GM12878 (cell line): Measurements from ENCODE around the gene DLX1. TPM values are rescaled to one million over a fixed set of nuclear protein-coding genes. Genes with fewer than 3 reads are reported as not detected.

Experiments
- ATAC-seq: fragments of 200-7000 bp; cut with Tn5 transposase; 3 replicates; pipeline ENCODE4 v1.9.1; 2020; ENCODE audit warnings: mild to moderate bottlenecking, moderate library complexity
- BruUV-seq: library from RNA; stranded (reverse); fragments of 400-500 nt; replicated peaks from 2 replicates; lab custom pipeline; 2021; lab: Mats Ljungman, UMichigan
- CTCF ChIA-PET: fragments of 300-600 bp; sonication (Branson Sonifier 250); formaldehyde crosslinking; extraction: SDS; loops from one replicate; lab custom pipeline; 2021; ENCODE audit warnings: inconsistent platforms; lab: Yijun Ruan, JAX
- POLR2A ChIA-PET: fragments of 350-600 bp; formaldehyde crosslinking; extraction: SDS; loops from one replicate; lab custom pipeline; 2021; ENCODE audit warnings: inconsistent platforms; lab: Charles Lee
- RAD21 ChIA-PET: fragments of 300-600 bp; sonication (Branson Sonifier 250); formaldehyde crosslinking; loops from one replicate; lab custom pipeline; 2023; ENCODE audit warnings: antibody characterized with exemption; ENCODE audit not compliant: unreplicated experiment; lab: Charles Lee
- SMC1A ChIA-PET: fragments of 300-600 bp; sonication (Branson Sonifier 250); formaldehyde crosslinking; loops from one replicate; lab custom pipeline; 2023; ENCODE audit not compliant: unreplicated experiment, uncharacterized antibody; lab: Charles Lee
- DNase-seq: peaks from one replicate; pipeline ENCODE4 v3.0.0-alpha.2; 2011; ENCODE audit warnings: low read depth, low spot score
- FAIRE-seq: peaks from 3 replicates; lab custom pipeline; 2011; peaks lifted over from hg19 to GRCh38; lab: Jason Lieb, UNC
- H2AFZ ChIP-seq: 2 replicates; pipeline ENCODE4 v1.6.0; 2011; ENCODE audit warnings: low read depth, low read length, control low read depth; ENCODE audit not compliant: control insufficient read depth
- H3K27ac ChIP-seq: 2 replicates; pipeline ENCODE4 v1.5.1; 2011; ENCODE audit warnings: control low read depth; ENCODE audit not compliant: control insufficient read depth, insufficient read depth
- H3K27me3 ChIP-seq, 2 experiments: replicated peaks in 1 of 2; 2 replicates each; pipeline versions ENCODE4 v1.6.0 to v1.6.1; 2011; ENCODE audit warnings: low read length in 1 of 2; ENCODE audit not compliant: control insufficient read depth in 2 of 2, insufficient read depth in 2 of 2
- H3K36me3 ChIP-seq, 2 experiments: 2 replicates each; pipeline ENCODE4 v1.5.1; 2011; ENCODE audit warnings: low read length in 1 of 2; ENCODE audit not compliant: control insufficient read depth in 2 of 2, insufficient read depth in 2 of 2
- H3K4me1 ChIP-seq: 2 replicates; pipeline ENCODE4 v1.6.1; 2011; ENCODE audit warnings: mild to moderate bottlenecking, low read length, moderate library complexity, mixed read lengths; ENCODE audit not compliant: control insufficient read depth, insufficient read depth
- H3K4me2 ChIP-seq: 2 replicates; pipeline ENCODE4 v1.6.0; 2011; ENCODE audit warnings: control low read depth; ENCODE audit not compliant: control insufficient read depth, insufficient read depth
- H3K4me3 ChIP-seq: fragments of 200-600 bp; sonication (generic); 2 replicates; pipeline ENCODE4 v1.5.1; 2016
- H3K79me2 ChIP-seq: 2 replicates; pipeline ENCODE4 v1.6.0; 2011; ENCODE audit warnings: low read length; ENCODE audit not compliant: control insufficient read depth, insufficient read depth
- H3K9ac ChIP-seq: 2 replicates; pipeline ENCODE4 v1.8.0; 2011; ENCODE audit warnings: low read length, control low read depth, mixed read lengths; ENCODE audit not compliant: control insufficient read depth, insufficient read depth
- H3K9me3 ChIP-seq: replicated peaks from 3 replicates; pipeline ENCODE4 v1.5.1; 2011; ENCODE audit warnings: mild to moderate bottlenecking, low read length; ENCODE audit not compliant: control insufficient read depth, insufficient read depth
- H4K20me1 ChIP-seq: 2 replicates; pipeline ENCODE4 v1.6.0; 2011; ENCODE audit not compliant: control insufficient read depth, insufficient read depth
- BCLAF1 ChIP-seq: fragments of 450-650 bp; IDR thresholded peaks from 2 replicates; pipeline ENCODE4 v1.6.1; 2017; ENCODE audit warnings: antibody characterized with exemption, mild to moderate bottlenecking, moderate library complexity
- CREB1 ChIP-seq: IDR thresholded peaks from 2 replicates; pipeline ENCODE4 v1.6.1; 2012; ENCODE audit warnings: low read depth, mild to moderate bottlenecking, inconsistent platforms
- E2F8 ChIP-seq: fragments of 450-650 bp; IDR thresholded peaks from 2 replicates; pipeline ENCODE4 v1.6.1; 2018; ENCODE audit warnings: mild to moderate bottlenecking, low read depth, moderate library complexity; ENCODE audit not compliant: partially characterized antibody
- ELK1 ChIP-seq: IDR thresholded peaks from 2 replicates; pipeline ENCODE4 v1.6.1; 2012; ENCODE audit warnings: low read depth, low read length, improper control_type of control experiment
- FOXM1 ChIP-seq: IDR thresholded peaks from 2 replicates; pipeline ENCODE4 v1.6.1; 2012; ENCODE audit warnings: low read depth, mild to moderate bottlenecking, inconsistent platforms, low read length, moderate library complexity
- NR2C2 ChIP-seq: IDR thresholded peaks from 2 replicates; pipeline ENCODE4 v1.6.1; 2011; ENCODE audit warnings: borderline replicate concordance, low read depth; ENCODE audit not compliant: control insufficient read depth, insufficient read length
- RAD21 ChIP-seq: IDR thresholded peaks from 2 replicates; pipeline ENCODE4 v1.6.1; 2011; ENCODE audit warnings: mild to moderate bottlenecking, low read depth, low read length, moderate library complexity; ENCODE audit not compliant: insufficient read depth
- SUPT20H ChIP-seq: IDR thresholded peaks from 2 replicates; pipeline ENCODE4 v1.6.1; 2011; ENCODE audit warnings: low read depth, mild to moderate bottlenecking, low read length, moderate library complexity, borderline replicate concordance; ENCODE audit not compliant: control insufficient read depth
- TBL1XR1 ChIP-seq: IDR thresholded peaks from 2 replicates; pipeline ENCODE4 v1.6.1; 2012; ENCODE audit warnings: low read depth, low read length, improper control_type of control experiment
- ZBED1 ChIP-seq: IDR thresholded peaks from 2 replicates; pipeline ENCODE4 v1.6.1; 2016; ENCODE audit warnings: borderline replicate concordance
- ZBTB4 ChIP-seq: fragments of 450-650 bp; formaldehyde crosslinking; IDR thresholded peaks from 2 replicates; pipeline ENCODE4 v1.4.0; 2022; ENCODE audit warnings: mild to moderate bottlenecking, moderate library complexity
- ZNF217 ChIP-seq: fragments of 450-650 bp; IDR thresholded peaks from 2 replicates; pipeline ENCODE4 v1.6.1; 2017; ENCODE audit warnings: antibody characterized with exemption, mild to moderate bottlenecking
- WGBS: methylation state at CpG from one replicate; pipeline ENCODE4 v1.1.6; 2016; ENCODE audit warnings: low lambda C conversion rate; ENCODE audit not compliant: insufficient replicate concordance, insufficient coverage; ENCODE audit errors: missing lambda C conversion rate; 5-methylcytosine and 5-hydroxymethylcytosine counted together
- in situ Hi-C: fragments of 300-500 bp; cut with MboI; formaldehyde crosslinking; loops from 9 replicates; pipeline ENCODE4 v1.14.3; 2018; ENCODE audit warnings: mixed read lengths
- intact Hi-C: fragments of 100-400 bp; cut with micrococcal nuclease; formaldehyde crosslinking; loops from one replicate; pipeline ENCODE4 v1.14.2; 2022; ENCODE audit not compliant: unreplicated experiment
- polyA plus RNA-seq, 11 experiments: library from polyadenylated mRNA; depleted of rRNA in 4 of 11; unstranded in 6 of 11; stranded (reverse) in 5 of 11; fragments of >200 nt; fragmentation: Nextera tagmentation in 4 of 11; fragmentation: Illumina TruSeq in 1 of 11; extraction: Ambion mirVana in 4 of 11; extraction: Trizol in 1 of 11; gene quantifications; 1 replicate in 1 of 11; 2 replicates in 10 of 11; pipeline versions ENCODE4 v1.2.1 to v1.2.3, GENCODE V29; 2011 to 2016; ENCODE audit warnings: inconsistent platforms in 2 of 11, missing spikeins in 2 of 11, low read depth in 1 of 11
- total RNA-seq, 4 experiments: library from RNA; depleted of rRNA in 3 of 4; stranded (reverse); fragments of >200 nt in 3 of 4; fragmentation: Illumina TruSeq in 1 of 4; extraction: Trizol in 1 of 4; gene quantifications; 2 replicates each; pipeline versions ENCODE4 v1.2.1 to v1.2.3, GENCODE V29; 2013 to 2021

Gene DLX1
- total and polyA plus RNA-seq, 10 of the 15 experiments (the other 5 are each of a cell fraction or from before 2014, with no cell fraction given), result 0.06 TPM; not detected in 9

GRCh38 chr2:172050479-172051125 lies 34.7 kb upstream of the DLX1 start:
- no peak for ATAC-seq
- H3K4me3 ChIP-seq, result no peak overlapping the region
- no peaks in the 10 kb centered on the region for H3K27me3 ChIP-seq
- H3K9me3 ChIP-seq, result no peaks in the 10 kb centered on the region
- H3K36me3 ChIP-seq, result no peaks in the 10 kb centered on the region
- H2AFZ ChIP-seq, result no peak overlapping the region
- ChIA-PET POLR2A (no interaction called here), CTCF (interaction anchor here (1.0 to 1.8 kb wide), 5 partner anchors 13 to 452 kb away, joined by 3 to 6 read pairs (median 3); no protein-coding TSS in a partner anchor), RAD21 (no interaction called here), SMC1A (interaction anchor here (0.6 to 1.5 kb wide), 3 partner anchors 35 to 455 kb away, joined by 3 read pairs; partner anchors contain the start of gene DLX1)
- no peak for FAIRE-seq
- intact Hi-C loops, result no loop called here
- no TSS peak for BruUV-seq
- no peaks in the 10 kb centered on the region for H3K4me1 ChIP-seq
- no peak overlapping the region for H3K27ac ChIP-seq
- H3K9ac ChIP-seq, result no peak overlapping the region
- no peaks in the 10 kb centered on the region for H3K79me2 ChIP-seq
- no peak overlapping the region for H3K4me2 ChIP-seq
- no peak for DNase-seq
- in situ Hi-C loops, result no loop called here
- WGBS, result 96% methylated on average over 1 of the region's 1 CpG
- H4K20me1 ChIP-seq, result no peaks in the 10 kb centered on the region
- no peak for TF ChIP-seq E2F8
- TF ChIP-seq BCLAF1, result no peak
- TF ChIP-seq ZBED1, result no peak
- no peak for TF ChIP-seq ELK1
- TF ChIP-seq SUPT20H, result no peak
- no peak for TF ChIP-seq FOXM1
- TF ChIP-seq RAD21, result no peak
- no peak for TF ChIP-seq ZNF217
- TF ChIP-seq TBL1XR1, result no peak
- TF ChIP-seq ZBTB4 (CRISPR knock-in tag), result no peak
- no peak for TF ChIP-seq NR2C2
- no peak for TF ChIP-seq CREB1
